H9 (cell line): ENCODE measurements around the gene DIMT1. TPM values are rescaled to one million over a fixed set of nuclear protein-coding genes. Genes with fewer than 3 reads are reported as not detected.

Source experiments
- DNase-seq: peaks from one replicate; pipeline ENCODE4 v3.0.0-alpha.2; 2017
- H2AFZ ChIP-seq: one replicate; pipeline ENCODE4 v1.6.1; 2013; ENCODE audit warnings: mild to moderate bottlenecking, low read length, control low read depth, moderate library complexity
- H2AK5ac ChIP-seq: 2 replicates; pipeline ENCODE4 v1.6.1; 2013; ENCODE audit warnings: low read length, control low read depth, mixed read lengths; ENCODE audit not compliant: insufficient read length
- H2BK120ac ChIP-seq: one replicate; pipeline ENCODE4 v1.6.1; 2013; ENCODE audit warnings: low read depth, mild to moderate bottlenecking, low read length, control low read depth, inconsistent platforms; ENCODE audit not compliant: poor library complexity, severe bottlenecking
- H2BK12ac ChIP-seq: 2 replicates; pipeline ENCODE4 v1.6.1; 2013; ENCODE audit warnings: low read length, control low read depth, mixed read lengths, low read depth; ENCODE audit not compliant: insufficient read length
- H2BK15ac ChIP-seq: 2 replicates; pipeline ENCODE4 v1.6.1; 2013; ENCODE audit warnings: low read depth, low read length, control low read depth
- H2BK20ac ChIP-seq: one replicate; pipeline ENCODE4 v1.6.1; 2013; ENCODE audit warnings: low read depth, mild to moderate bottlenecking, low read length, control low read depth, inconsistent platforms; ENCODE audit not compliant: poor library complexity, severe bottlenecking
- H2BK5ac ChIP-seq: 2 replicates; pipeline ENCODE4 v1.6.1; 2013; ENCODE audit warnings: low read length, control low read depth, mixed read lengths; ENCODE audit not compliant: insufficient read length
- H3K14ac ChIP-seq: 2 replicates; pipeline ENCODE4 v1.6.1; 2013; ENCODE audit warnings: low read length, control low read depth; ENCODE audit not compliant: insufficient read depth
- H3K18ac ChIP-seq: 2 replicates; pipeline ENCODE4 v1.6.1; 2013; ENCODE audit warnings: low read depth, mild to moderate bottlenecking, mixed read lengths, low read length, control low read depth; ENCODE audit not compliant: insufficient read length
- H3K23ac ChIP-seq: 2 replicates; pipeline ENCODE4 v1.6.1; 2013; ENCODE audit warnings: low read length, control low read depth, mixed read lengths, low read depth; ENCODE audit not compliant: insufficient read length
- H3K23me2 ChIP-seq: 2 replicates; pipeline ENCODE4 v1.6.1; 2013; ENCODE audit warnings: low read depth, mild to moderate bottlenecking, mixed read lengths, low read length, control low read depth; ENCODE audit not compliant: insufficient read length, poor library complexity, severe bottlenecking
- H3K27ac ChIP-seq: 2 replicates; pipeline ENCODE4 v1.5.1; 2013; ENCODE audit warnings: low read length, control low read depth, mixed read lengths, low read depth; ENCODE audit not compliant: insufficient read length
- H3K27me3 ChIP-seq: 2 replicates; pipeline ENCODE4 v1.6.1; 2013; ENCODE audit warnings: low read length, control low read depth, inconsistent platforms; ENCODE audit not compliant: insufficient read depth
- H3K4ac ChIP-seq: 2 replicates; pipeline ENCODE4 v1.6.1; 2013; ENCODE audit warnings: low read depth, mild to moderate bottlenecking, control low read depth, inconsistent platforms, low read length, moderate library complexity
- H3K4me1 ChIP-seq: 2 replicates; pipeline ENCODE4 v1.6.1; 2013; ENCODE audit warnings: low read length, control low read depth, inconsistent platforms; ENCODE audit not compliant: insufficient read depth
- H3K4me2 ChIP-seq: 2 replicates; pipeline ENCODE4 v1.6.1; 2013; ENCODE audit warnings: low read length, control low read depth, mixed read lengths; ENCODE audit not compliant: insufficient read length, insufficient read depth
- H3K56ac ChIP-seq: 2 replicates; pipeline ENCODE4 v1.6.1; 2013; ENCODE audit warnings: low read depth, mild to moderate bottlenecking, mixed read lengths, low read length, control low read depth; ENCODE audit not compliant: insufficient read length
- H3K79me1 ChIP-seq: 2 replicates; pipeline ENCODE4 v1.6.1; 2013; ENCODE audit warnings: low read depth, mild to moderate bottlenecking, moderate library complexity, low read length, control low read depth, inconsistent platforms; ENCODE audit not compliant: insufficient read depth, poor library complexity, severe bottlenecking
- H3K79me2 ChIP-seq: 2 replicates; pipeline ENCODE4 v1.6.1; 2013; ENCODE audit warnings: low read length, control low read depth, inconsistent platforms; ENCODE audit not compliant: insufficient read depth
- H3K9ac ChIP-seq: 2 replicates; pipeline ENCODE4 v1.6.1; 2013; ENCODE audit warnings: low read length, control low read depth, mixed read lengths; ENCODE audit not compliant: insufficient read length; ENCODE audit errors: extremely low read depth
- H3K9me3 ChIP-seq: one replicate; pipeline ENCODE4 v1.6.1; 2013; ENCODE audit warnings: low read depth, low read length, inconsistent platforms; ENCODE audit not compliant: control insufficient read depth
- H3T11ph ChIP-seq: one replicate; pipeline ENCODE4 v1.6.1; 2013; ENCODE audit warnings: mild to moderate bottlenecking, low read length, control low read depth, inconsistent platforms
- H4K20me1 ChIP-seq: one replicate; pipeline ENCODE4 v1.6.1; 2013; ENCODE audit not compliant: control insufficient read depth, insufficient read length, insufficient read depth
- H4K5ac ChIP-seq: 2 replicates; pipeline ENCODE4 v1.6.1; 2013; ENCODE audit warnings: low read depth, mild to moderate bottlenecking, mixed read lengths, low read length, control low read depth; ENCODE audit not compliant: insufficient read length
- H4K8ac ChIP-seq: replicated peaks from 2 replicates; pipeline ENCODE4 v1.6.1; 2013; ENCODE audit warnings: low read length, control low read depth, mixed read lengths, low read depth; ENCODE audit not compliant: insufficient read length
- H4K91ac ChIP-seq: 2 replicates; pipeline ENCODE4 v1.6.1; 2013; ENCODE audit warnings: low read depth, mild to moderate bottlenecking, moderate library complexity, mixed read lengths, low read length, control low read depth; ENCODE audit not compliant: insufficient read length
- H3K27ac Mint-ChIP-seq, 3 experiments: 2 replicates in 2 of 3; 3 replicates in 1 of 3; pipeline ENCODE4 v1.8.0; 2020 to 2021; ENCODE audit warnings: mixed read lengths in 3 of 3, mild to moderate bottlenecking in 1 of 3, moderate library complexity in 1 of 3
- H3K27me3 Mint-ChIP-seq: 2 replicates; pipeline ENCODE4 v1.8.0; 2021; ENCODE audit warnings: low read depth, mild to moderate bottlenecking, moderate library complexity, mixed read lengths
- H3K36me3 Mint-ChIP-seq, 3 experiments: 2 replicates in 2 of 3; 3 replicates in 1 of 3; pipeline ENCODE4 v1.8.0; 2020 to 2021; ENCODE audit warnings: low read depth in 3 of 3, mixed read lengths in 3 of 3; ENCODE audit not compliant: insufficient read depth in 1 of 3
- H3K4me1 Mint-ChIP-seq, 2 experiments: 2 replicates each; pipeline ENCODE4 v1.8.0; 2020; ENCODE audit warnings: mixed read lengths in 2 of 2
- H3K4me3 Mint-ChIP-seq, 2 experiments: 2 replicates in 1 of 2; 3 replicates in 1 of 2; pipeline ENCODE4 v1.8.0; 2020 to 2021; ENCODE audit warnings: mild to moderate bottlenecking in 2 of 2, mixed read lengths in 2 of 2, moderate library complexity in 1 of 2
- H3K9me3 Mint-ChIP-seq, 2 experiments: 2 replicates in 1 of 2; 3 replicates in 1 of 2; pipeline ENCODE4 v1.8.0; 2020; ENCODE audit warnings: mild to moderate bottlenecking in 2 of 2, mixed read lengths in 2 of 2, moderate library complexity in 1 of 2
- CTCF ChIP-seq: fragments of 200-600 bp; sonication (generic); conservative IDR thresholded peaks from 3 replicates; pipeline ENCODE4 v1.8.0; 2021; ENCODE audit warnings: antibody characterized with exemption, mild to moderate bottlenecking
- WGBS: extraction: QIAGEN DNeasy Blood & Tissue Kit; methylation state at CpG from one replicate; pipeline ENCODE4 v1.1.7; 2013; ENCODE audit warnings: missing lambda C conversion rate, low lambda C conversion rate, mixed read lengths; ENCODE audit not compliant: insufficient read length; ENCODE audit errors: extremely low coverage; 5-methylcytosine and 5-hydroxymethylcytosine counted together
- total RNA-seq: library from RNA; stranded (reverse); gene quantifications from 2 replicates; pipeline ENCODE4 v1.2.1, GENCODE V29; 2021

Gene DIMT1
- total RNA-seq, 1 experiment from 2014 or later, result 36.0 TPM

- no peak overlapping the region for H3K18ac ChIP-seq
- H3K14ac ChIP-seq, result no peak overlapping the region
- Mint-ChIP-seq H3K27ac (peak overlapping the region in 1 of 3 experiments; percentile 6; a peak in 1 of 7 replicates), H3K9me3 (no peaks in the 10 kb centered on the region), H3K27me3 (no peaks in the 10 kb centered on the region), H3K4me3 (no peak overlapping the region), H3K4me1 (peaks cover 0 to 3% of the 10 kb centered on the region in 2 experiments; a peak in 1 of 4 replicates), H3K36me3 (peaks cover 1 to 20% (median 12%) of the 10 kb centered on the region in 3 experiments; a peak in 6 of 7 replicates)
- no peaks in the 10 kb centered on the region for H3K4me1 ChIP-seq
- H4K91ac ChIP-seq, result no peak overlapping the region
- H2AK5ac ChIP-seq, result no peak overlapping the region
- no peak overlapping the region for H3K4me2 ChIP-seq
- no peak overlapping the region for H3K4ac ChIP-seq
- H4K8ac ChIP-seq, result no peak overlapping the region
- no peak overlapping the region for H2BK20ac ChIP-seq
- H4K5ac ChIP-seq, result no peak overlapping the region
- H2AFZ ChIP-seq, result no peak overlapping the region
- no peak overlapping the region for H3K23ac ChIP-seq
- H3K9me3 ChIP-seq, result no peaks in the 10 kb centered on the region
- no peaks in the 10 kb centered on the region for H3K23me2 ChIP-seq
- H3K79me2 ChIP-seq, result peaks cover 14% of the 10 kb centered on the region; the same call in 1 of the 2 replicates
- peaks cover 5% of the 10 kb centered on the region for H3K79me1 ChIP-seq
- no peak overlapping the region for H3K56ac ChIP-seq
- no CpG with 5 or more reads among the region's 1 CpG for WGBS
- no peak for TF ChIP-seq CTCF
- no peak overlapping the region for H3T11ph ChIP-seq
- no peaks in the 10 kb centered on the region for H3K27me3 ChIP-seq
- no peak for DNase-seq
- H2BK15ac ChIP-seq, result no peak overlapping the region
- no peak overlapping the region for H2BK120ac ChIP-seq
- no peak overlapping the region for H2BK12ac ChIP-seq
- no peak overlapping the region for H3K27ac ChIP-seq
- H3K9ac ChIP-seq, result no peak overlapping the region
- H2BK5ac ChIP-seq, result no peak overlapping the region
- H4K20me1 ChIP-seq, result no peaks in the 10 kb centered on the region
These were observed 60.3 kb downstream of the DIMT1 start for GRCh38 chr5:62343428-62343827.
